AG04450 (cell line): ENCODE measurements around the gene CADPS2. TPM values are rescaled to one million over a fixed set of nuclear protein-coding genes. Genes with fewer than 3 reads are reported as not detected.
"Not testable (repeated sequence)": the region's sequence is repeated elsewhere in the genome, so short reads cannot be mapped to it uniquely, and the experiment has no call there.

Experiments used
- CTCF ChIA-PET: fragments of 300-600, 350-600 bp; formaldehyde crosslinking; extraction: SDS; loops from one replicate; lab custom pipeline; 2022; ENCODE audit warnings: antibody characterized with exemption, inconsistent platforms; lab: Charles Lee
- POLR2A ChIA-PET: fragments of 350-600 bp; formaldehyde crosslinking; extraction: SDS; loops from one replicate; lab custom pipeline; 2021; ENCODE audit warnings: antibody characterized with exemption, inconsistent platforms; lab: Yijun Ruan, JAX
- DNase-seq: peaks from one replicate; pipeline ENCODE4 v3.0.0-alpha.2; 2011; ENCODE audit warnings: low read depth, low spot score
- H3K27ac ChIP-seq: one replicate; pipeline ENCODE4 v1.5.1; 2012; ENCODE audit warnings: low read depth, low read length, control low read depth
- H3K27me3 ChIP-seq: one replicate; pipeline ENCODE4 v1.6.0; 2012; ENCODE audit warnings: low read length; ENCODE audit not compliant: control insufficient read depth, insufficient read depth
- H3K4me3 ChIP-seq: 2 replicates; pipeline ENCODE4 v1.5.1; 2011; ENCODE audit warnings: mild to moderate bottlenecking, low read depth, low read length, control low read depth
- H3K9me3 ChIP-seq: 2 replicates; pipeline ENCODE4 v1.5.1; 2012; ENCODE audit warnings: low read length; ENCODE audit not compliant: control insufficient read depth, insufficient read depth
- CTCF ChIP-seq: IDR thresholded peaks from 2 replicates; pipeline ENCODE4 v1.5.1; 2011; ENCODE audit warnings: low read depth, low read length, control low read depth, inconsistent platforms
- polyA plus RNA-seq: library from polyadenylated mRNA; depleted of rRNA; stranded (reverse); fragments of >200 nt; gene quantifications from 2 replicates; pipeline ENCODE4 v1.2.3, GENCODE V29; 2011

Gene CADPS2
- polyA plus RNA-seq, 1 experiment: 0.41 TPM

GRCh38 chr7:122846591-122846990 lies 39.7 kb downstream of the CADPS2 start:
- TF ChIP-seq CTCF: no peak
- ChIA-PET CTCF (no interaction called here), POLR2A (no interaction called here)
- DNase-seq: no peak
- Histone ChIP-seq H3K9me3 (peaks cover 15% of the 10 kb centered on the region), H3K27me3 (no peaks in the 10 kb centered on the region), H3K4me3 (no peak overlapping the region), H3K27ac (no peak overlapping the region)

- H3K27me3 ChIP-seq: no peaks in the 10 kb centered on the region
- no peak overlapping the region for H3K27ac ChIP-seq
- no peak overlapping the region for H3K4me3 ChIP-seq
- ChIA-PET POLR2A (no interaction called here), CTCF (no interaction called here)
- TF ChIP-seq CTCF: no peak
- peaks cover 12% of the 10 kb centered on the region for H3K9me3 ChIP-seq
- DNase-seq: no peak
Measured at GRCh38 chr7:122845286-122845685, 41.0 kb downstream of the CADPS2 start.

- DNase-seq: no peak
- CTCF ChIA-PET: no interaction called here
- Histone ChIP-seq H3K27ac (no peak overlapping the region), H3K9me3 (peaks cover 4% of the 10 kb centered on the region; the same call in 1 of the 2 replicates), H3K27me3 (no peaks in the 10 kb centered on the region), H3K4me3 (no peak overlapping the region)
- POLR2A ChIA-PET: no interaction called here
- no peak for TF ChIP-seq CTCF
Measured at GRCh38 chr7:122844191-122844988, 41.9 kb downstream of the CADPS2 start.

GRCh38 chr7:122842971-122843370 lies 43.3 kb downstream of the CADPS2 start:
- TF ChIP-seq CTCF: no peak
- Histone ChIP-seq H3K27ac (no peak overlapping the region), H3K9me3 (peaks cover 4% of the 10 kb centered on the region; the same call in 1 of the 2 replicates), H3K27me3 (no peaks in the 10 kb centered on the region), H3K4me3 (no peak overlapping the region)
- POLR2A ChIA-PET: no interaction called here
- CTCF ChIA-PET: no interaction called here
- DNase-seq: no peak

- H3K4me3 ChIP-seq, H3K9me3 ChIP-seq, DNase-seq, CTCF ChIA-PET, H3K27me3 ChIP-seq, H3K27ac ChIP-seq, POLR2A ChIA-PET: not testable (repeated sequence)
Measured at GRCh38 chr7:122836286-122836685, 50.0 kb downstream of the CADPS2 start.

- POLR2A ChIA-PET, H3K27ac ChIP-seq, H3K4me3 ChIP-seq, CTCF ChIA-PET, H3K27me3 ChIP-seq, H3K9me3 ChIP-seq, DNase-seq: not testable (repeated sequence)
Measured at GRCh38 chr7:122834571-122834942, 51.7 kb downstream of the CADPS2 start.
